Spleen (tissue), 7 donors: Measurements from ENCODE around the gene ELAVL3.

Experiments
- CTCF ChIP-seq, 11 experiments: fragments of 200-600 bp in 7 of 11; fragments of 450-650 bp in 4 of 11; sonication (generic) in 4 of 11; IDR thresholded peaks in 8 of 11; conservative IDR thresholded peaks in 3 of 11; 1 replicate in 7 of 11; 2 replicates in 4 of 11; pipeline versions ENCODE4 v1.4.0 to v1.8.0; 2016 to 2021; ENCODE audit warnings: antibody characterized with exemption in 11 of 11, inconsistent platforms in 4 of 11, mild to moderate bottlenecking in 1 of 11
- POLR2A ChIP-seq, 3 donors: fragments of 450-650 bp; IDR thresholded peaks; one replicate each; pipeline ENCODE4 v1.5.1; 2017; ENCODE audit warnings: antibody characterized with exemption in 3 of 3, mild to moderate bottlenecking in 1 of 3
- donor health status: DM: no; HTN: no; CAD: no; lungs with moderate emphysema.
- donor health status: DM: no; HTN: no; CAD: no.
- donor health status: DM: no; HTN: no; CAD: no.

- TF ChIP-seq CTCF (IDR thresholded peaks at IDR 0.05 in 8 of 11, conservative IDR thresholded peaks at IDR 0.05 in 3 of 11) (no peak), POLR2A (IDR thresholded peaks at IDR 0.05) (no peak)
Measured at GRCh38 chr19:11513946-11514345, 33.1 kb upstream of the ELAVL3 start.
